Choroid plexus epithelial cell (primary cell): Measurements from ENCODE around the gene MAST2.

Experiments
- DNase-seq: peaks from one replicate; pipeline ENCODE4 v3.0.0-alpha.2; 2010; ENCODE audit warnings: low read depth
- H3K4me3 ChIP-seq: 2 replicates; pipeline ENCODE4 v1.5.1; 2011; ENCODE audit warnings: low read depth, mild to moderate bottlenecking, control low read depth, low read length, moderate library complexity
- CTCF ChIP-seq: conservative IDR thresholded peaks from 2 replicates; pipeline ENCODE4 v1.5.1; 2011; ENCODE audit warnings: low read depth, mild to moderate bottlenecking, control low read depth, inconsistent platforms, low read length, moderate library complexity

Gene MAST2

GRCh38 chr1:46019348-46019747, 215.9 kb downstream of the MAST2 start:
- DNase-seq = no peak
- TF ChIP-seq CTCF = no peak
- no peak overlapping the region for H3K4me3 ChIP-seq

DNA sequence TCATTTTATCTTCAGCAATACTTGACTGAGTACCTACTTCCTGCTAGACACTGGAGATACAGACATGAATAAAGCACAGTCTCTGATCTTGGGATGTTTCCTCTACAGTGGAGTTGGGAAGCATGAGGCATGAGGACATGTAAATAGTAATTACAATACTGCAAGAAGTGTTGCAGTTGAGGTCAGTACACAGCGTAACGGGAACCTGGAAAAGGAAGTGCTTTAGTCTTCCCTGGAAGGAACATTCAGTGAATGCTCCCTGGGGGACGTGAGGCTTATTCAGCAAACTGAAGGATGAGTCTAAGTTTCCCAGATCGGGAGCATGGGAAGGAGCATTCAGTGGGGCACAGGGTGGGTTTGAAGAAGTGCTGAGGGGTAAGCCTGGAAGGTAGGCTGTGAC, 216.6 kb downstream of the MAST2 start:
- TF ChIP-seq CTCF = no peak
- H3K4me3 ChIP-seq = no peak overlapping the region
- DNase-seq = peak; percentile 28

DNA sequence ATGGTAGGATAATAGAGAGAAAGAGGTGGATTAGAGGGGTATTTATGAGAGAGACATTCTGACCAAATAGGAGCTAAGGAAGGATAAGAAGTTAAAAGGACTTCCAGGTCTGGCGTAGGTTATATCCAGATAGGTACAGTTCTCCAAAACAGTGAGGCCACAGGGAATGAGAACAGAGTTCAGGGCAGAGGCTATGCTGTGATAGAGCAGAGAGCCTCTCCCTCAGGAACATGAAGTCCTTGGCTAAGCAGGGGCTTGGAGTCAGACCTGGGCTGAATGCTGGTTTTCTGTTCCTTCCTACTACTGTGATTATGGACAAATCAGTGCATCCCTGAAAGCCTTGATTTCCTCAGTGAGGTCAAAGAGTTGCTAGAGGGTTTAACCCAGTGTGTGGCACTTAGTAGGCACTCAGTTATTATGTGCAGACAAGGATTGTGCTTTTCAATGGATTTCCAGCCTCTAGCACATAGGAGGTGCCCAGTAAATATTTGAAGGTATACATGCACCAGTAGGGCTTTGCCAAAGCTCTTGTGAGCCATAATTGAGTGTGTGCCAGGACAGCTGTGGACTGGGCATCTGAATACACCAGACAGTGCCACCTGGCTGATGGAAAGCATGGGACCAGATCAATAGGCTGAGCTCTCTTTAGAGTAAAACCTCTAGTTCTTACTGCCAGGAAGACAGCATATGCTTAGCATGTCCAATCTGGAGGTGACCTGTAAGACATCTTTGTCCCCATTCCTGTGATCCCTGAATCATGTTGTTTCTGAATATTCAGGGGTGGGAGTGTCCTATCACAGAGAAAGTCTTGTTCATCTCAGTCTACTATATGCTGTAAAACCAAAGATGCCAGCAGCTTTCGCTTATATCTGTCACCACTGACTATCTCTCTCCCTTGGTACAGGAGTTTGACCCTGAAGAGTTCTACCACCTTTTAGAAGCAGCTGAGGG, 217.9 kb downstream of the MAST2 start:
- no peak for TF ChIP-seq CTCF
- DNase-seq = no peak
- H3K4me3 ChIP-seq = no peak overlapping the region

DNA sequence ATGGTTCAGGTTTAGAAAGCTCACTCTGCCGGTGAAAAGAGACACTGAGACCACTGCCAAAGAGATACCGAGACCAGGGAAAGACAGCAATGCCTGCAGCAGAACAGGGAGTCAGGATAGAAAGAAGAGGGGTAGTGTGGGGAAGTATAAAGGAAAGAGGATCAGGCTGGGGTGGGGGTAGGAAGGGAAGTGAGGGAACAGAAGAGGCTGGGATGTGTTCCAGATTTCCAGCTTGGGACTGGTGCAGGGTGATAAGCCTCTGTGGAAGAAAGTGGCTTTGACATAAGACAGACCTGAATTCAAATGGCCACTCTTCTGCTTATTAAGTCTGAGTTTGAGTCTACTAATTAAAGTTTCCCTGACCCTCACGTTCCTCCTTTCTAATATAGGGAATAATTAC, 223.1 kb downstream of the MAST2 start:
- DNase-seq = no peak
- no peak for TF ChIP-seq CTCF
- H3K4me3 ChIP-seq = no peak overlapping the region

GRCh38 chr1:46027788-46028573, 224.6 kb downstream of the MAST2 start:
- no peak for DNase-seq
- H3K4me3 ChIP-seq = no peak overlapping the region
- TF ChIP-seq CTCF = no peak

- DNase-seq = no peak
- no peak overlapping the region for H3K4me3 ChIP-seq
- TF ChIP-seq CTCF = no peak
Measured at GRCh38 chr1:46030074-46030870, 226.9 kb downstream of the MAST2 start.
